HepG2 (cell line): ENCODE measurements around the gene WNT3. TPM values are rescaled to one million over a fixed set of nuclear protein-coding genes. Genes with fewer than 3 reads are reported as not detected.
A peak's percentile ranks its signal among the peaks of the same experiment; 100 is the strongest.

ENCODE experiments used
- ARNTL ChIP-seq: sonication (generic); formaldehyde crosslinking; IDR thresholded peaks from 2 replicates; pipeline ENCODE4 v1.4.0; 2020; ENCODE audit warnings: mild to moderate bottlenecking, missing genetic modification reagents
- BHLHE40 ChIP-seq: IDR thresholded peaks from 2 replicates; pipeline ENCODE4 v1.6.1; 2011; ENCODE audit warnings: low read length, improper control_type of control experiment
- CERS6 ChIP-seq: sonication (generic); formaldehyde crosslinking; IDR thresholded peaks from 2 replicates; pipeline ENCODE4 v1.5.0; 2020; ENCODE audit warnings: missing genetic modification reagents
- DDIT3 ChIP-seq: sonication (generic); formaldehyde crosslinking; IDR thresholded peaks from 2 replicates; pipeline ENCODE4 v1.4.0; 2020; ENCODE audit warnings: mild to moderate bottlenecking, missing genetic modification reagents
- DPF2 ChIP-seq: sonication (generic); formaldehyde crosslinking; IDR thresholded peaks from 2 replicates; pipeline ENCODE4 v1.4.0; 2020; ENCODE audit warnings: mild to moderate bottlenecking, low read depth, missing genetic modification reagents, borderline replicate concordance
- HDAC6 ChIP-seq: fragments of 200-600 bp; sonication (generic); IDR thresholded peaks from 2 replicates; pipeline ENCODE4 v1.7.0; 2017; ENCODE audit warnings: mild to moderate bottlenecking, antibody characterized with exemption, low read length, low read depth
- HOXD1 ChIP-seq: sonication (generic); formaldehyde crosslinking; IDR thresholded peaks from 2 replicates; pipeline ENCODE4 v1.5.0; 2020; ENCODE audit warnings: missing genetic modification reagents
- KLF12 ChIP-seq: sonication (generic); formaldehyde crosslinking; IDR thresholded peaks from 2 replicates; pipeline ENCODE4 v1.4.0; 2020; ENCODE audit warnings: missing genetic modification reagents, borderline replicate concordance
- MATR3 ChIP-seq: sonication (generic); formaldehyde crosslinking; IDR thresholded peaks from 2 replicates; pipeline ENCODE4 v1.4.0; 2020; ENCODE audit warnings: missing genetic modification reagents
- MAZ ChIP-seq, 2 experiments: sonication (generic) in 1 of 2; formaldehyde crosslinking in 1 of 2; IDR thresholded peaks; 2 replicates each; pipeline versions ENCODE4 v1.5.0 to v1.6.1; 2012 to 2020; ENCODE audit warnings: low read depth in 2 of 2, mild to moderate bottlenecking in 2 of 2, borderline replicate concordance in 1 of 2, improper control_type of control experiment in 1 of 2, low read length in 1 of 2, missing genetic modification reagents in 1 of 2, moderate library complexity in 1 of 2
- MED13 ChIP-seq: sonication (generic); formaldehyde crosslinking; IDR thresholded peaks from 2 replicates; pipeline ENCODE4 v1.5.0; 2020; ENCODE audit warnings: missing genetic modification reagents
- PHF5A ChIP-seq: IDR thresholded peaks from one replicate; pipeline ENCODE4 v1.6.1; 2018; ENCODE audit warnings: low read depth, missing genetic modification reagents; ENCODE audit not compliant: unreplicated experiment
- SALL2 ChIP-seq: sonication (generic); formaldehyde crosslinking; IDR thresholded peaks from 2 replicates; pipeline ENCODE4 v1.8.1; 2023; ENCODE audit warnings: mild to moderate bottlenecking, missing genetic modification reagents, inconsistent platforms
- SNAI1 ChIP-seq: sonication (generic); formaldehyde crosslinking; IDR thresholded peaks from 2 replicates; pipeline ENCODE4 v1.5.0; 2020; ENCODE audit warnings: mild to moderate bottlenecking, missing genetic modification reagents, borderline replicate concordance
- SP2 ChIP-seq: sonication (generic); formaldehyde crosslinking; IDR thresholded peaks from 2 replicates; pipeline ENCODE4 v1.5.1; 2020; ENCODE audit warnings: mild to moderate bottlenecking, missing genetic modification reagents
- TGIF2 ChIP-seq: IDR thresholded peaks from 2 replicates; pipeline ENCODE4 v1.6.1; 2016; ENCODE audit warnings: control low read depth, missing compliant biosample characterization
- TRIM22 ChIP-seq: fragments of 450-650 bp; IDR thresholded peaks from 2 replicates; pipeline ENCODE4 v1.6.1; 2017
- ZBTB34 ChIP-seq: sonication (generic); formaldehyde crosslinking; IDR thresholded peaks from 2 replicates; pipeline ENCODE4 v1.8.0; 2022; ENCODE audit warnings: mild to moderate bottlenecking, missing genetic modification reagents
- ZEB1 ChIP-seq: IDR thresholded peaks from 2 replicates; pipeline ENCODE4 v1.6.1; 2012; ENCODE audit warnings: mild to moderate bottlenecking, low read depth, inconsistent platforms; ENCODE audit not compliant: insufficient replicate concordance
- ZNF274 ChIP-seq: sonication (generic); formaldehyde crosslinking; IDR thresholded peaks from 2 replicates; pipeline ENCODE4 v1.5.1; 2020; ENCODE audit warnings: mild to moderate bottlenecking, missing genetic modification reagents
- ZNF446 ChIP-seq: sonication (generic); formaldehyde crosslinking; IDR thresholded peaks from 2 replicates; pipeline ENCODE4 v1.5.0; 2020; ENCODE audit warnings: mild to moderate bottlenecking, missing genetic modification reagents
- ZNF558 ChIP-seq: sonication (generic); formaldehyde crosslinking; IDR thresholded peaks from 2 replicates; pipeline ENCODE4 v1.9.0; 2022; ENCODE audit warnings: mild to moderate bottlenecking, missing genetic modification reagents, borderline replicate concordance
- ZNF781 ChIP-seq: sonication (generic); formaldehyde crosslinking; IDR thresholded peaks from 2 replicates; pipeline ENCODE4 v1.5.1; 2020; ENCODE audit warnings: borderline replicate concordance, mild to moderate bottlenecking, missing genetic modification reagents; ENCODE audit errors: not compliant biosample characterization
- ZSCAN22 ChIP-seq: sonication (generic); formaldehyde crosslinking; IDR thresholded peaks from 2 replicates; pipeline ENCODE4 v1.4.0; 2020; ENCODE audit warnings: mild to moderate bottlenecking, missing genetic modification reagents
- polyA plus RNA-seq, 8 experiments: library from polyadenylated mRNA; depleted of rRNA in 3 of 8; stranded (reverse) in 7 of 8; unstranded in 1 of 8; fragments of >200 nt; fragmentation: Illumina TruSeq in 4 of 8; extraction: Trizol in 4 of 8; gene quantifications; 2 replicates each; pipeline versions ENCODE4 v1.2.1 to v1.2.3, GENCODE V29; 2011 to 2016; ENCODE audit warnings: low read depth in 4 of 8, missing spikeins in 1 of 8, mixed read lengths in 1 of 8; ENCODE audit not compliant: insufficient read depth in 1 of 8
- total RNA-seq, 5 experiments: library from RNA; depleted of rRNA; stranded (reverse); fragments of >200 nt; fragmentation: Illumina TruSeq; extraction: Trizol; gene quantifications; 2 replicates each; pipeline ENCODE4 v1.2.3, GENCODE V29; 2016; ENCODE audit warnings: low read depth in 1 of 5

The WNT3 gene
- total and polyA plus RNA-seq, 2 of the 13 experiments (the other 11 are each of a cell fraction or from before 2014, with no cell fraction given): 8.5 to 10.3 TPM

- TF ChIP-seq ZNF446 (CRISPR knock-in tag) (peak; percentile 30; the same call in 1 of the 2 replicates), BHLHE40 (no peak), ARNTL (CRISPR knock-in tag) (no peak), ZNF274 (CRISPR knock-in tag) (no peak), DDIT3 (CRISPR knock-in tag) (no peak), TRIM22 (no peak), ZSCAN22 (CRISPR knock-in tag) (no peak), SALL2 (CRISPR knock-in tag) (no peak), ZBTB34 (CRISPR knock-in tag) (no peak), SNAI1 (no peak), HOXD1 (CRISPR knock-in tag) (no peak), MAZ (IDR thresholded peaks at IDR 0.05; ENCODE audit: borderline replicate concordance, low read depth, low read length) (no peak), MAZ (CRISPR knock-in tag; IDR thresholded peaks at IDR 0.05; ENCODE audit: low read depth) (no peak), MATR3 (no peak), CERS6 (CRISPR knock-in tag) (no peak), ZNF558 (no peak), KLF12 (CRISPR knock-in tag) (no peak), TGIF2 (CRISPR knock-in tag) (no peak), MED13 (CRISPR knock-in tag) (no peak), ZNF781 (CRISPR knock-in tag) (no peak), SP2 (CRISPR knock-in tag) (peak; percentile 44; the same call in 1 of the 2 replicates), PHF5A (CRISPR knock-in tag) (no peak), DPF2 (no peak), ZEB1 (no peak), HDAC6 (no peak)
Observed at GRCh38 chr17:46841561-46842379, 23.3 kb upstream of the WNT3 start (continued).
